Activated naive CD4-positive, alpha-beta T cell treated with anti-CD3 and anti-CD28 coated beads, Interleukin-2, amount 50 U/mL, for 16 hours (primary cell): ENCODE results near the gene SLC22A6.

ENCODE experiments used
- DNase-seq: peaks from one replicate; pipeline ENCODE4 v3.0.0-alpha.2; 2020

SLC22A6 gene

GRCh38 chr11:62984451-62984991 lies at the start of gene SLC22A6:
Gene SLC22A6 (minus strand): TSS chr11:62984967. CDS start chr11:62984690, 277 bp downstream.
- DNase-seq = no peak

GRCh38 chr11:63032457-63032856 lies 47.7 kb upstream of the SLC22A6 start:
- DNase-seq = no peak

DNA sequence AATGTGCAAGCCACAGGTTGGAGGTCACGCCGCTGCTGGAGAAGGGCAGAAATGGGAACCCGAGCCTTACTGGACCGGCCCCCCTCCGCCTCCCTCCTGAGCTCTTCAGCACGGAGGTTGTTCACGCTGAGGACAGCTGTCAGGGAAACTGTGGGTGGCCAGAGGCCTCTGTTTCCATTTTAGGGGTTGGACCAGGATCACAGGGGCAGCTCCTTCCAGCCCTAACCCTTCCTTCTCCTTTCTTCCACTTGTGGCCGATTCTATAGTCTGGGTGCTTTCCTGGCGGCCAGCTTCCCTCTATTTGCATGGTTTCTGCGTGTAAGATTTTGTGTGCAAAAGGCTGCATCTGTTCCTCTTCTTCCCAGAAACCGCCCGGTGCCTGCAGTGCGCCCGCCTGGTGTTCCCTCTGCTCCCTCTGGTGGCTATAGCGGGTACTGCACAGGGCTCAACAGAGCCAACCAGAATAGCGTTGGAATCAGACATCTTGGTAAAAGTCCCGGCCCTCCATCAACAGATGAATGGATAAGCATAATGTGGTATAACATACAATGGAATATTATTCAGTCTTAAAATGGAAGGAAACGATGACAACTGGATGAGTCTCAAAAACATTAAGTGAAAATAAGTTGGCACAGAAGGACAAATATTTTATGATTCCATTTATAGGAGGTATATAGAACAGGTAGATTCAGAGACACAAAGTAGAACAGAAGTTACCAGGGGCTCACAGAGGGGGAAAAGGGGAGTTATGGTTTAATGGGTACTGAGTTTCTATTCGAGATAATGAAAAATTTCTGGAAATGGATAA lies 39.3 kb upstream of the SLC22A6 start:
- DNase-seq = peak; percentile 87

DNA sequence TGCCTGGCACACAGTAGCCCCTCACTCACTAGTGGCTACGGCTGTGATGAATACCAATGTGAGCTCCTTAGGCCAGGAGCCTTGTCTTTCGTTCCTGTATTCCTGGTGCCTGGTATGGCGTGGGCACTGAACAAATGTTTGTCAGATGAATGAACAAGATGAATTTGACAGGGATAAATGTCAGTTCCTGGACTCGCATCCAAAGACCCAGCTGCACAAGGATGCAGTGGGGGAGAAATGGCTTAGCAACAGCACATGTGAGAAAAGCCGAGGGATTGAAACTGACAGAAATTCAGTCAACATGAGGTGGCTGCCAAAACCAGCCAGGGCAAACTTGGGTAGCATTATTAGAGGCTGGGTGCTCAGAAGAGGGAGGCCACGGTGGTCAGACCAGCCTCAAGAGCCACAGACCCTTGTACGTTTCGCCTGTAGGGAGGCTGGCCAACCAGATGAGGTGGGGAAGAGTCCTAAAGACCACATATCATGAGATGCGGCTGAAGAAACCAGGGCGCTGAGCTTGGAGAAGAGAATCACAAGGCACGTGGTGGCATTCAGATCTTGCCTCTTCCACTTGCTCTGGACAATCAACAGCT lies 38.6 kb upstream of the SLC22A6 start:
- DNase-seq = no peak

- no peak for DNase-seq
Measured at GRCh38 chr11:63022441-63022840, 37.7 kb upstream of the SLC22A6 start.

GRCh38 chr11:63020671-63021291 lies 36.0 kb upstream of the SLC22A6 start:
- peak; percentile 26 for DNase-seq

DNA sequence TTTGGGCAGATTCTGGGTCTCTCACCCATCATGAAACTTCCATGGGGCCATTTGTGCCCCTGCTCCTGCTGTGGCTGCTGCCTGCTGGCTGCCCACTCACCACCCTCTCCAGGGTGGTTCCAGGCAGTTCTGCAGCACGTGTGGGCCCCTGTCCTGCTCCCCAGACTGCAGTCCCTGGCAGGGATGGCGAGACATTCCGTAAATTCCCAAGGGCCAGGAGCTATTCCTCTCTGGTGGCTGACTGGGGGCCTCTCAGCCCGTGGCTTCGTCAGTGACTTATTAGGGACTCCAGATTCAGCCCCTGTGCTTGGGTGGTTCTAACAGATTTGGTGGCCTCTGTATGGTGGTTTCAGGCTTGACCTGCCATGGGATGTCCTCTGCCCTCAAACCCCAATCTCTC lies 34.7 kb upstream of the SLC22A6 start:
- no peak for DNase-seq

DNA sequence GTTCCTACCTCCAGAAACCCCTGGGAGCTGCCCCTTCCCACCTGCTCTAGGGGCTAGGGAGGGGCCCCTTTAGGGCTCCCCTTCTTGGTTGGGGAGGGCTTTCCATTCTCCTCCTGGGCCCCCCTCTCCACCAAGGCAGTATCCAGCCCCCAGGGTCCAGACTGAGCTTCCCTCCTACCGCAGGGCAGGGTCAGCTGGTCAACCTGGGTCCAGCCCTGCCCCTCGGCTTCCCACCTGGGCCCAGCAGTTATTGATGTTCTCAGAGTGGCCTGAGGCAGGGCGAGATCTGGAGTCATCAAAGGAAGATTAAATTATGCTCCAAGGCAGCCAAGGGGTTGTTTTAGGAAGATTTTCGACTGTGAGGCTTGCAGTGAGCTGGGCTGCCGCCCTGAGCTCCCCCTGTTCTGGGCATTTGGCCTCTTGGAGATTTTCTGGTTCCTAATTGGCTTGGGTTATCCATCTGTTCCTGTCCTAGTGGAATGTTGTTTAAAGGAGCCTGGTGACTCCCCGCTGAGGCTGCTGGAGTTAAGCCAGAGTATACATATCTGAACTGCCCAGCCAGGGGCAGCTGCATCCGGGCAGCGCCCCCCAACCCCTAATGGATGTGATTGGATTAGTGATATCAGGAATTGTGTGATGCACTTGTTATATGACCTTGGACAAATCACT lies 32.7 kb upstream of the SLC22A6 start:
- no peak for DNase-seq

- DNase-seq = no peak
Measured at GRCh38 chr11:63015521-63016215, 30.9 kb upstream of the SLC22A6 start, which contains the start of gene SLC22A8. Gene SLC22A8 (minus strand): TSS chr11:63015841. CDS start chr11:63014958, 883 bp downstream.

GRCh38 chr11:63014408-63015055 lies 29.8 kb upstream of the SLC22A6 start:
- no peak for DNase-seq

DNA sequence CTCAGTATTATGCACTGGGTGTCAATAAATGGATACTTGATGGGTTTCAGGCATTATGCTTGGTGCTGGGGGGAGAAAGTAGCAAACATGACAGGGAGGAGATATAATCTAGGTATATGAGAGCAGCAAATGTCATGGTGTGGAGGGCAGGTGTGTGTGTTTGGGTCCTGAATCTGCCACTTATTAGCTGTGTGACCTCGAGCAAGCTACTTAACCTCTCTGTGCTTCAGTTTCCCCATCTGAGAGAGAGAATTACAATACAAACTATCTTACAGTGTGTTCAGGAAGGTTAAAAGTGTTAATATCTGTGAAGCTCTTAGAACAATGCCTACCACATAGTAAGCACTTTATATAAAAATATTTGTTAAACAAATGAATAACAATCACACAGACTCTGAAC lies 28.1 kb upstream of the SLC22A6 start:
- DNase-seq = no peak

GRCh38 chr11:63012430-63012829 lies 27.7 kb upstream of the SLC22A6 start:
- DNase-seq = no peak

DNA sequence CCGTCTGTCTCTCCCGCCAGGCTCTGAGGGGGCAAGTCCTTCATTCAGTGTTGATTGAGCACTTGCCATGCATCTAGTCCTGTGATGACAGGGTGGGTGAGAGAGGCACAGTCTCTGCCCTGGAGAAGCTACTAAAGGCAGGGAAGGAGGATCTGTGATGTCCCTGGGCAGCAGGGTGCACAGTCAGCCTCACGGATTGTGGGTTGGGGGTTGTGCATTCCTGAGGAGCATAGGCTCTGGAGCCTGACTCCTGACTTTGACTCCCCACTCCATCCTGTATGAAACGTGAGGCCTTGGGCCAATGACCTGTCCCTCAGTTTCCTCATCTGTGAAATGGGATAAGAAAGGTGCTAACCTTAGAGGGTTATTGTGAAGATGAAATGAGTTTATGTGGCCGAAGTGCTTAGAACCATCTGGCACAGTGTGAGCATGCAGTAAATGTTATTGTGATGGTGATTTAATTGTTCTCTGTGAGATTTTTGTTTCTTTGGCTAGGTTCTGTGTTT lies 26.2 kb upstream of the SLC22A6 start:
- no peak for DNase-seq

DNA sequence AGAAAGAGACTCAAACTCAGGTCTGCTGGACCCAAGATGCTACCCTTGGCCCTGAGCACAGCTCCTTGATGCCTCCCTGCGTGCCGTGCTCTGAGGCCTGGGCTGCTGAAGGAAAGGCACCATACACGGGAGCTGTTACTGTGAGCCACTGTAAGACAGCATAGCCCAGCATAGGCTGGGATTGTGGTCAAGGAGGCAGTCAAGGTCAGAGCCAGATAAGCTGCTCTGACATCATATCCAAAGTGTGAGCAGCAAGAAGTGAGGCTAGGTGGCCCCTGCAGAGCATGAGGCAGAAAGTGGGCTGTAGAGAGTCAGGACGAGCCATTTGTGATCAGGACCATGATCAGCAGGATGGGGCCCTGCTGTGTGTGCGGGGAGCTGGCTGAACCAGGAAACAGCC lies 23.2 kb upstream of the SLC22A6 start:
- DNase-seq = no peak

GRCh38 chr11:63001456-63001855 lies 16.7 kb upstream of the SLC22A6 start:
- no peak for DNase-seq

- no peak for DNase-seq
Measured at GRCh38 chr11:62999649-63000048, 14.9 kb upstream of the SLC22A6 start.

DNA sequence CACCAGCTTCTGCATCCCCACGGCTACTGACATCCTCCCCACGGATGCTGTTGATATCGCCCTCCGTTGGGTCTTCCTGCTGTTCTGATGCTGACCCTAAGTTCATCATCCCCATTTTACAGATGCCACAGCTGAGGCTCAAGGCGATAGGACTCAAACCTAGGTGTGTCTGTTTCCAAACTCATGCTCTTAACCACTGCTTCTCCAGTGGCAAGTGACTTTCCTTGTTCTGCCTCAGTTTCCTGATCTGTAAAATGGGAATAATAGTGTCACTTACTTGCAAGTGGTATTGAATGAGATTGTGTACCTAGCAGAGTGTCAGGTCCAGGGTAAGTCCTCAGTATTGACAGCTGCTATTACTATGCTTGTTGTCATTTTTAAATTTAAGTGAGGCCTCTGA lies 14.4 kb upstream of the SLC22A6 start:
- DNase-seq = no peak

DNA sequence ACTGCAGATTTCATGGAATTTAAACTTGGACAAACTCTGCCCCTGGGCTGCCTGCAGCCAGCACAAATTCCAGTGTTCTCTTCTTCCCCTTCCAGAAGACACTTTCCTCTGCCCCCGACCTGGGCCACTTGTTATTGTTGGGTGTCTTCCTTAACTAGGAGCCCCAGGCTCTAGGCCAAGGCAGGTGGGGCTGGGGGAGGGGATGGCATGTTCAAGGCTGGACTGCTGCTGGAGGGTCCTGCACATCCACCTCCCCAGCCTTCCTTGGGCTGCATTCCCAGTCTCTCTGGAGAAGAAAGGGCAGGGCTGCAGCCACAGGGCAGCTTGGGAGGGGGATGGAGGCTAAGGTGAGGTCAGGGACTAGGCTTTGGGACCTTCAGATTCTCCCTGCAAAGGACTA lies 11.5 kb upstream of the SLC22A6 start:
- no peak for DNase-seq

DNA sequence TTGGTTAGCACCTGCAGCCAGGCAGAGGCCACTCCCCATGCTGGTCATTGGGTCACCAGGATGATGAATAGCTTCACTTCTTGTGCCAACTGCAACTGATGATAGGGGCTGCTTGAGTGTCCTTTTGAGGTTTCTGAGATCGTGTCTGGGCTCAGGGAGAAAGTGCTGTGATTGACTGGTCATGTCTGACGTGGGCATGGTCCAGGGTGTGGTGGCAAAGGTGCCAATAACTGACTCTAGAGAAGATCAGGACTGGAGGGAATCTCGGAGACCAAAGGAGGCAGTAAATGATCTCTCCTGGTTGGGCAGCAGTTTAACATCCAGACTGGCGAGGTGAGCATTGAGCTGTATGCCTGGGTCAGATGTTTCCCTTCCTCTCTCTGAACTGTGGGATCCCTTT lies 10.0 kb upstream of the SLC22A6 start:
- no peak for DNase-seq

GRCh38 chr11:62988276-62988675 lies 3.5 kb upstream of the SLC22A6 start:
- no peak for DNase-seq

- no peak for DNase-seq
Measured at GRCh38 chr11:62985041-62985750, 429 bp upstream of the SLC22A6 start.
